Mucosa of rectum (tissue), 2 donors: Measurements from ENCODE around the gene GP1BB.

ENCODE experiments used
- H3K27ac ChIP-seq, 2 donors: one replicate each; pipeline ENCODE4 v1.7.0; 2013; ENCODE audit warnings: inconsistent platforms in 2 of 2, low read depth in 2 of 2, low read length in 2 of 2
- H3K27me3 ChIP-seq, 2 donors: one replicate each; pipeline ENCODE4 v1.7.0; 2013; ENCODE audit warnings: low read length in 2 of 2; ENCODE audit not compliant: control insufficient read depth in 2 of 2, insufficient read depth in 2 of 2
- H3K36me3 ChIP-seq, 2 donors: one replicate each; pipeline ENCODE4 v1.7.0; 2013; ENCODE audit warnings: low read length in 2 of 2; ENCODE audit not compliant: control insufficient read depth in 2 of 2, insufficient read depth in 2 of 2
- H3K4me1 ChIP-seq, 2 donors: one replicate each; pipeline ENCODE4 v1.7.0; 2013; ENCODE audit warnings: low read length in 2 of 2, mild to moderate bottlenecking in 1 of 2; ENCODE audit not compliant: control insufficient read depth in 2 of 2, insufficient read depth in 2 of 2
- H3K4me3 ChIP-seq, 2 donors: one replicate each; pipeline ENCODE4 v1.7.0; 2013; ENCODE audit warnings: low read length in 2 of 2
- H3K9ac ChIP-seq, 2 donors: one replicate each; pipeline ENCODE4 v1.7.0; 2013; ENCODE audit warnings: low read length in 2 of 2, low read depth in 1 of 2, mild to moderate bottlenecking in 1 of 2
- H3K9me3 ChIP-seq, 2 donors: one replicate each; pipeline ENCODE4 v1.7.0; 2013; ENCODE audit warnings: low read length in 2 of 2; ENCODE audit not compliant: control insufficient read depth in 2 of 2
- donor health status: healthy.
- donor health status: Normal muscosa, but diverticular disease.

GP1BB gene

DNA sequence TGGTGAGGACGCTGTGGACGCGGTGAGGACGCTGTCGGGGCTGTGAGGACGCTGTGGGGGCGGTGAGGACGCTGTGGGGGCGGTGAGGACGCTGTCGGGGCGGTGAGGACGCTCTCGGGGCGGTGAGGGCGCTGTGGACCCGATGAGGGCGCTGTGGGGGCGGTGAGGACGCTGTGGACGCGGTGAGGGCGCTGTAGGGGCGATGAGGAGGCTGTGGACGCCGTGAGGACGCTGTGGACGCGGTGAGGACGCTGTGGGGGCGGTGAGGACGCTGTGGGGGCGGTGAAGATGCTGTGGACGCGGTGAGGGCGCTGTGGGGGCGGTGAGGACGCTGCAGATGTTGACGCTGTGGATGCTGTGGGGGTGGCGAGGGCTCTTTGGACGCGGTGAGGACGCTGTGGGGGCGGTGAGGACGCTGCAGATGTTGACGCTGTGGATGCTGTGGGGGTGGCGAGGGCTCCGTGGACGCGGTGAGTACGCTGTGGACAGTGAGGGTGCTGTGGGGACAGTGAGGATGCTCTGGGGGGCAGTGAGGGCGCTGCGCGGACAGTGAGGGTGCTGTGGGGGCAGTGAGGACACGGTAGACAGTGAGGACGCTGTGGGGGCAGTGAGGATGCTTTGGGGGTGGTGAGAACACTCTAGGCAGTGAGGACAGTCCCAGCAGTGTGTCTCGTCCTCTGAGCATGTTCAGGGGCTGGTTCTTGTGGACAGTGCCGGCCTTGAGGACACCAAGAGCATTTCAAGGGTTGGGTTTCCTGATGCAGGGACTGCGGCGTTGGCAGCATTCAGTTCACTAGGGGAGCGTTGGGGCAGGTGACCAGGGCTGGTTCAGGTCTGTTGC, 4.2 kb downstream of the GP1BB start:
- Histone ChIP-seq H3K36me3 (no peaks in the 10 kb centered on the region), H3K27me3 (peaks cover 17 to 22% of the 10 kb centered on the region in 2 donors), H3K27ac (no peak overlapping the region), H3K4me1 (peaks cover 11 to 14% of the 10 kb centered on the region in 2 donors), H3K9me3 (no peaks in the 10 kb centered on the region), H3K9ac (no peak overlapping the region), H3K4me3 (no peak overlapping the region)

DNA sequence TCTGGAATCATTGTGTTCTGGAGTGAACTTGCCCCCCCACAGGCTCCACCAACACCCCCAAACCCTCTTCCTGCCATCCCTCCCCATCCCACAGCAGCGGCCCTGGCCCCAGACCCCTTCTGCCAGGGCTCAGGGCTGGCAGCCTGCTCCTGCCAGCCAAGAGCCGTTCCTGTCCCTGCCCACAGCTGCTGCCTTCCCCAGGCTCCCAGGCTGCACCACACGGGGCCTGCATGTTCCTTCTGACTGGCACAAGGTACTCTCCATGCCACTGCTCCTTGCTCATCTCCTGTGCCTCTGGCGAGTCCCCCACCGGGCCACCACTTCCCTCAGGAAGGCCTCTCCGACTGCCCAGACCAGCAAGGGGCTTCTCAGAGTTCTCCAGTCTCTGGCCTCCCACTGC, 4.9 kb downstream of the GP1BB start:
- Histone ChIP-seq H3K27ac (no peak overlapping the region), H3K9ac (no peak overlapping the region)

DNA sequence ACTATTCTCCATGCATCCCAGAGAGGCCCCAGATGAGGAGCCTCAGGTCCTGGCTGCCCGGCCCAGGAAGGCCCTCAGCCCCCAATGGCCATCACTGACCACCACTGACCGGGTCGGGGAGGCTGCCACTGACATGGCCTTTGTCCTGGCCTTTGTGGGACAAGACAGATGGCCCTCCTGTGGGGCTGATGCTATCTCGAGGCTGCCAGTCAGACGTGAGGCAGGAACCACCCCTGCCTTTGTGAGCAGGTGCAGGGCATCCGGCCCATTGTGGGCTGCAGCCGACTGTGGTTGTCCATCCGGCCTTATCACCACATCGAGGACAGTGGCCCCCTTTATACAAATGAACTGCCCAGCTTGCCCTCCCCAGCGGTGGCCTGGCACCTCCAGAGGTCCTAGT, 5.5 kb downstream of the GP1BB start:
- Histone ChIP-seq H3K27me3 (peaks cover 10 to 12% of the 10 kb centered on the region in 2 donors), H3K27ac (no peak overlapping the region), H3K36me3 (no peaks in the 10 kb centered on the region), H3K9ac (no peak overlapping the region), H3K9me3 (no peaks in the 10 kb centered on the region), H3K4me3 (no peak overlapping the region), H3K4me1 (peaks cover 6 to 9% of the 10 kb centered on the region in 2 donors)

More for the DNA sequence above, 4.9 kb downstream of the GP1BB start:
- no peaks in the 10 kb centered on the region for H3K36me3 ChIP-seq
- peaks cover 7 to 10% of the 10 kb centered on the region in 2 donors for H3K4me1 ChIP-seq
- H3K9me3 ChIP-seq: no peaks in the 10 kb centered on the region
- H3K4me3 ChIP-seq: no peak overlapping the region
- H3K27me3 ChIP-seq: peaks cover 10 to 15% of the 10 kb centered on the region in 2 donors

DNA sequence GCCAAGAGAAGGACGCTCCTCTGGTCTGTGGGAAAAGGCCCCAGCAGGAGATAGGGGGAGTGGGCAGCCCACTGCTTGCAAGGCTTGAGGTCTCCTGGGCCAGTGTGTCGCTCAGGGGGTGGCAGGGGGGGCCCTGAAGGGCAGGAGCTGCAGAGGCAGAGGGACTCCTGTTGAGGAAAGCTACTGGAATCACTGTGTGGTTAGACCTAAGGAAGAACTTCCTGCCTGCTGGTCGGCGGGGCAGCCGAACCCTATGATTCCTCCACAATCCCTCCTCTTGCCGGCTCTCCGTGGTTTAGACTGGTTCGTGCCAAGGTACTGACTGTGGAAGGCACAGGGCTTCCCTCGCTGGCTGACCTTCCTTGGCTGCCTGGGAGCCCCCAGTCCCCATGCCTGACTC, 6.2 kb downstream of the GP1BB start:
- Histone ChIP-seq H3K4me1 (peaks cover 6 to 9% of the 10 kb centered on the region in 2 donors), H3K27me3 (peaks cover 8% of the 10 kb centered on the region in 2 donors), H3K4me3 (no peak overlapping the region), H3K36me3 (no peaks in the 10 kb centered on the region), H3K27ac (no peak overlapping the region), H3K9ac (no peak overlapping the region), H3K9me3 (no peaks in the 10 kb centered on the region)

DNA sequence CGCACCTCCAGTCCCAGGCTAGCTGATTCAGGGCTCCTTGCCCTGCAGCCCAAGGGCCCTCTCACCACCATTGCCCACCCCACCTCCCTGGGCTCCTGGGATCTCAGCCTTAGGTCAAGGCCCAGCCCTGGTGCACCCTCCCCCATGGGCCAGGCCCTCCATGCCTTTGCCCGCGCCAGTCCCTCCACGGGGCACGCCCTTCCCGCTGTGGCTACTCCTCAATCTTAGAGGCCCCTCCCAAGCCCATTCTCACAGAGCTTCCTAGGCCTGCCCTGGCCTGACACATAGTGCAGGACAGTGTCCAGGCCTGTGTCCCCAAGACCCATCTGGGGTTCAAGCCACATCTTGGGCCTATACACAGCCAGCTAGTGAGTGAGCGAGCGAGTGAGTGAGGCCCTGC, 6.9 kb downstream of the GP1BB start:
- Histone ChIP-seq H3K4me3 (no peak overlapping the region), H3K27ac (no peak overlapping the region), H3K9ac (no peak overlapping the region), H3K27me3 (peaks cover under 1 to 2% of the 10 kb centered on the region in 2 donors), H3K4me1 (peaks cover 6 to 9% of the 10 kb centered on the region in 2 donors), H3K36me3 (no peaks in the 10 kb centered on the region), H3K9me3 (no peaks in the 10 kb centered on the region)

DNA sequence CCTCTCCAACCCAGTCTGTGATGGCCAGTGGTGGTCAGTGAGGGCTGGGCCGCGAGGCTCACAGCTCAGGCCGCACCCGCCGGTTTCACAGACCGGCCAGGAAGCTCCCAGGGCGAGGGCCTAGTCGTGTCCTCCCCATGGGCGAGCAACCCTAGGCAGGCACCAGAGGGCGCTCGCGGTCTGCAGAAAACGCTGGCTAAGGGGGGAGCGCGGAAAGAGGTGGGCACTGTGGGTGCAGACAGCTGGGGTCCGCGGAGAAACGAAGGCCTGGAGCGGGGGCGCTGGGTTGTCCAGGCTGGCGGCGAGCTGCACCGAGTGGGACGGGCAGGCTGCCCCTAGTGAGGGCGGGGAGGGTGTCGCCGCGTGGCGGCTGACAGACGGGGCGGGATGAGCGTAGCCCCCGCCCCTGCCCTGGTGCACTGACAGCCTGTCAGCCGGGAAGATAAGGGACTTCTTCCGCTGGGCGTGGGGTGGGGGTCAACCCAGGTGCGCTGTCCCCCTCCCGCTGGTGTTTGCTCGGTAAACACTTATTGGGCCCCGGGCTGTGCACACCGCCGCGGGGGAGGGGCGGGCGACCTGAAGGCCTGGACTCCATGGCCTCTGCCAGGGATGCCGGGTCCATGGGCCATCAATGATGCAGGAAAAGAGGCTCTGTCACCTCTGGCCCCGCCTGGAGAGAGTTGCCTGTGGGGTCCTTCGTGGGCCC, 7.5 kb downstream of the GP1BB start:
- H3K36me3 ChIP-seq: no peaks in the 10 kb centered on the region
- H3K4me1 ChIP-seq: peaks cover 6 to 9% of the 10 kb centered on the region in 2 donors
- H3K27me3 ChIP-seq: peaks cover 0 to 2% of the 10 kb centered on the region in 2 donors
- no peak overlapping the region for H3K9ac ChIP-seq
- peak overlapping the region; percentile 7 to 24 for H3K4me3 ChIP-seq
- no peaks in the 10 kb centered on the region for H3K9me3 ChIP-seq
- H3K27ac ChIP-seq: no peak overlapping the region

DNA sequence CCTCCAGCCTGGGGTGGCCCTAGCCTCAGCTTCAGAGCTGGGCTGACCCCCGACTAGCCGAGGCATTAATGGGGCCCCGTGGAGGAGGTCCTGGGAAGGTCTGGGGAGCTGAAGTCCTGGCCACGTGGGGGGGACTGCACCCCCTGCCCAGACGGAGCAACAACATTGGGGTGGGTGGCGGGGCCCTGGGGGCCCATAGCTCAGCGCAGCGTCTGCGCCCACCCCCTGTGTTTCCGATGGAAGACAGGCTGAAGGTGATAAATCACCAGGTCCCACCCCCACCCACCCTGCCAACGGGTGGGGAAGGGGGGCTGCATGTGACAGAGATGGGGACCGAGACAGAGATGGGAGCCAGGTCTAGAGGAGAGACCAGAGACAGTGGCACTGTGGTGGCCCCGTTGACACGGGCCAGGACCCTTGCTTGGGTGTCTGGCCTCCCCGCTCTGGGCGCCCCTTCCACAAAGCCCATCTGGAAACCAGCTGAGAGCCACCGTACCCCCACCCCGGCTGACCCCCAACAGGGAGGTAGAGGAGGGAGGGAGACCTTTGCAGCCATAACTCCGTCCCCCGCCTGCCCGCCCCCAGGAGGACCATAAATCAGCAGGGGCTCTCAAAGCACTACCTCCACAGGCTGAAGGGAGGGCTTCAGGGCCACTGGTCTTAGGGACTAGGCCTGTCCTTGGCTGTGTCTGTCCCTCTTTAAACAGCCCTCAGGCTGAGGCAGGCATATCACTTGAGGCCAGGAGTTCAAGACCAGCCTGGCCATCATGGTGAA, 8.2 kb downstream of the GP1BB start:
- Histone ChIP-seq H3K9me3 (no peaks in the 10 kb centered on the region), H3K4me3 (no peak overlapping the region), H3K27me3 (peaks cover 0 to 2% of the 10 kb centered on the region in 2 donors), H3K4me1 (peaks cover 6 to 9% of the 10 kb centered on the region in 2 donors), H3K9ac (no peak overlapping the region), H3K36me3 (no peaks in the 10 kb centered on the region), H3K27ac (no peak overlapping the region)

DNA sequence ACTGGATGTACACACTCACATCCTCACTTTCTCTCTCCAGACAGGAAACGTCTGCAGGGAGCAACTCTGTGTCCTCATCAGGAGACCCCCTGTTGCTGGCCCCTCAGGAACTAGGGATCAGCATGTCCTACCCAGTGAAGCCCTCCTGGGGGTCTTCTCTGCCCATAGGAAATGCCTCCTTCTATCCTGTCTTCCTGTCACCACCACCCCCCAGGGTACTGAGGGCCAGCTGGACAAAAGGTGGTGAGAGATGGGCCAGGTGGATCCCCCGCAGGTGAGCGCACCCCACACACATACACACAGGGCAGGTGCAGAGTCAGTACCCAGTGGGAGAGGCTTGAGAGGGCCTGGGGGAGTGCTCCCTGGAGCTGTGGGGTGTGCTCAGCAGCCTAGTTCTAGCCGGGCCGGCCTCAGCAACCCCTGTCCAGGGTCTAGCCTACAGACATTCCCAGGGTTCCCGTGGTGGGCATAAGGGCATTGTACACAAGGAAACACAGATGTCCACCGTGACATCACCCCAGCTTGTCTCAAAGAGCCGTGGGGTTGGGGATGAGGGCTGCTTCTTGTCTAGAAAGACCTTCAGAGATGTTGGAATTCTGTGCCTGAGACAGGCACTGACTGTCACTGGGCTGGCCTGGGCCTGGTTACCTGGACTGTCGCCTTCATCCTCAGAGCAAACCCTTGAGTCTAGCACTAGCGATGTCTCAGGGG, 9.2 kb downstream of the GP1BB start:
- H3K9me3 ChIP-seq: no peaks in the 10 kb centered on the region
- no peak overlapping the region for H3K4me3 ChIP-seq
- no peak overlapping the region for H3K9ac ChIP-seq
- no peaks in the 10 kb centered on the region for H3K36me3 ChIP-seq
- peaks cover 6 to 9% of the 10 kb centered on the region in 2 donors for H3K4me1 ChIP-seq
- peaks cover 0 to 2% of the 10 kb centered on the region in 2 donors for H3K27me3 ChIP-seq
- H3K27ac ChIP-seq: no peak overlapping the region

DNA sequence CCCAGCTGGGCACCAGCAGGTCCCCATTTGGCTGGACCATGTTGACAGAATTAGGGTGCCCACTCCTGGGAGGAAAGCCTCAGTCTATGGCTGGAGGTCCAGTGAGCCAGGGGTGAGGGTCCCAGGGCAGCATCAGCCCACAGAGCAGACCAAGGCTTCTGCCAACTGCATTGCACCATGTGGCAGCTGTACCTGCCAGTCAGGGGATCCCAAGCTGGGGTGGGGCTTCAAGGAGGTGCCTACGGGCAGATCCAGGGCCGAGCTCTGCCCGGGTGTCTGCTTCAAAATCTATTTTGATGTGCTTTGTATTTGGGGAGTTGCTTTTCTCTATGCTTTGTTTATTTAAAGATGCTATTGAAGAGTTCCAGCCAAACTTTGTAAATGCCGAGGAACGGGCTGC, 10.4 kb downstream of the GP1BB start:
- Histone ChIP-seq H3K9ac (no peak overlapping the region), H3K36me3 (no peaks in the 10 kb centered on the region), H3K27me3 (peaks cover 0 to 4% of the 10 kb centered on the region in 2 donors), H3K9me3 (no peaks in the 10 kb centered on the region), H3K4me3 (no peak overlapping the region), H3K4me1 (peaks cover 6 to 9% of the 10 kb centered on the region in 2 donors), H3K27ac (no peak overlapping the region)
